GM06990 (cell line): ENCODE results near the gene KIFC1.

Experiments used
- DNase-seq: peaks from one replicate; pipeline ENCODE4 v3.0.0-alpha.2; 2011; ENCODE audit not compliant: insufficient read length; ENCODE audit errors: extremely low read depth
- H3K27me3 ChIP-seq: replicated peaks from 2 replicates; pipeline ENCODE4 v1.6.0; 2011; ENCODE audit warnings: low read length; ENCODE audit not compliant: control insufficient read depth, insufficient read depth
- H3K36me3 ChIP-seq: 2 replicates; pipeline ENCODE4 v1.5.1; 2011; ENCODE audit warnings: low read length; ENCODE audit not compliant: control insufficient read depth, insufficient read depth
- H3K4me3 ChIP-seq: replicated peaks from 2 replicates; pipeline ENCODE4 v1.5.1; 2011; ENCODE audit warnings: low read depth, mild to moderate bottlenecking, control low read depth, low read length
- CTCF ChIP-seq: IDR thresholded peaks from 2 replicates; pipeline ENCODE4 v1.5.1; 2011; ENCODE audit warnings: low read length, control low read depth, mild to moderate bottlenecking, inconsistent platforms; ENCODE audit not compliant: insufficient read depth, poor library complexity, severe bottlenecking

The KIFC1 gene

GRCh38 chr6:33433544-33434191, 42.0 kb downstream of the KIFC1 start:
- Histone ChIP-seq H3K4me3 (no peak overlapping the region), H3K27me3 (no peaks in the 10 kb centered on the region), H3K36me3 (peaks cover 11% of the 10 kb centered on the region)
- no peak for DNase-seq
- TF ChIP-seq CTCF: no peak

GRCh38 chr6:33434961-33435360, 43.3 kb downstream of the KIFC1 start:
- Histone ChIP-seq H3K4me3 (no peak overlapping the region), H3K36me3 (peaks cover 11% of the 10 kb centered on the region)

GRCh38 chr6:33437666-33438065, 46.0 kb downstream of the KIFC1 start:
- H3K4me3 ChIP-seq: no peak overlapping the region
- no peak for TF ChIP-seq CTCF
- no peaks in the 10 kb centered on the region for H3K27me3 ChIP-seq
- no peak for DNase-seq
- peaks cover 13% of the 10 kb centered on the region for H3K36me3 ChIP-seq

More at GRCh38 chr6:33434961-33435360, 43.3 kb downstream of the KIFC1 start:
- TF ChIP-seq CTCF: no peak
- DNase-seq: no peak
- no peaks in the 10 kb centered on the region for H3K27me3 ChIP-seq

- H3K36me3 ChIP-seq: peaks cover 11% of the 10 kb centered on the region
- no peak for DNase-seq
- TF ChIP-seq CTCF: no peak
Observed at GRCh38 chr6:33438978-33439594, 47.5 kb downstream of the KIFC1 start.

GRCh38 chr6:33439956-33440648, 48.5 kb downstream of the KIFC1 start:
- no peak for DNase-seq
- no peak for TF ChIP-seq CTCF
- H3K27me3 ChIP-seq: no peaks in the 10 kb centered on the region
- H3K4me3 ChIP-seq: no peak overlapping the region
- peaks cover 11% of the 10 kb centered on the region for H3K36me3 ChIP-seq

More at GRCh38 chr6:33438978-33439594, 47.5 kb downstream of the KIFC1 start:
- H3K27me3 ChIP-seq: no peaks in the 10 kb centered on the region
- no peak overlapping the region for H3K4me3 ChIP-seq
